SK-N-SH treated with all-trans-retinoic acid at 6 μM for 48 hours (cell line): Measurements from ENCODE around the gene YTHDC1.

Experiments used
- ATAC-seq: fragments of 200-7000 bp; cut with Tn5 transposase; 3 replicates; pipeline ENCODE4 v1.9.1; 2020; ENCODE audit warnings: mild to moderate bottlenecking, moderate library complexity
- ARNTL ChIP-seq: fragments of 450-650 bp; formaldehyde crosslinking; IDR thresholded peaks from 2 replicates; pipeline ENCODE4 v1.5.0; 2020; ENCODE audit warnings: low read depth, mild to moderate bottlenecking, moderate library complexity, borderline replicate concordance
- ESRRG ChIP-seq: fragments of 250-450 bp; sonication (Bioruptor Pico); IDR thresholded peaks from 2 replicates; pipeline ENCODE4 v1.6.1; 2021; ENCODE audit warnings: mild to moderate bottlenecking
- GLIS3 ChIP-seq: fragments of 250-450 bp; sonication (Bioruptor Pico); IDR thresholded peaks from 2 replicates; pipeline ENCODE4 v1.5.0; 2020; ENCODE audit warnings: mild to moderate bottlenecking, moderate library complexity
- ISL1 ChIP-seq: fragments of 250-450 bp; sonication (Bioruptor Pico); IDR thresholded peaks from 2 replicates; pipeline ENCODE4 v2.1.2; 2022; ENCODE audit warnings: mild to moderate bottlenecking, moderate library complexity
- OSR1 ChIP-seq: fragments of 250-450 bp; sonication (Bioruptor Pico); IDR thresholded peaks from 2 replicates; pipeline ENCODE4 v1.8.0; 2022; ENCODE audit warnings: moderate library complexity, mild to moderate bottlenecking, inconsistent platforms
- PPARA ChIP-seq: fragments of 250-450 bp; sonication (Bioruptor Pico); IDR thresholded peaks from 2 replicates; pipeline ENCODE4 v1.5.0; 2020; ENCODE audit warnings: mild to moderate bottlenecking, borderline replicate concordance
- RARB ChIP-seq: fragments of 250-450 bp; sonication (Bioruptor Pico); IDR thresholded peaks from 2 replicates; pipeline ENCODE4 v1.8.0; 2021; ENCODE audit warnings: mild to moderate bottlenecking, moderate library complexity
- TCF4 ChIP-seq: fragments of 250-450 bp; sonication (Bioruptor Pico); IDR thresholded peaks from 2 replicates; pipeline ENCODE4 v1.8.0; 2021; ENCODE audit warnings: mild to moderate bottlenecking, moderate library complexity, borderline replicate concordance
- TOX ChIP-seq: fragments of 250-450 bp; sonication (Bioruptor Pico); IDR thresholded peaks from 2 replicates; pipeline ENCODE4 v1.8.0; 2021; ENCODE audit warnings: mild to moderate bottlenecking, moderate library complexity, borderline replicate concordance
- ZC3H10 ChIP-seq: fragments of 250-450 bp; sonication (Bioruptor Pico); IDR thresholded peaks from 2 replicates; pipeline ENCODE4 v1.5.1; 2021; ENCODE audit warnings: mild to moderate bottlenecking, moderate library complexity
- ZFP3 ChIP-seq: fragments of 250-450 bp; sonication (Bioruptor Pico); IDR thresholded peaks from 2 replicates; pipeline ENCODE4 v1.5.0; 2020; ENCODE audit warnings: mild to moderate bottlenecking, moderate library complexity
- ZFP30 ChIP-seq: fragments of 450-650 bp; formaldehyde crosslinking; IDR thresholded peaks from 2 replicates; pipeline ENCODE4 v1.5.0; 2022; ENCODE audit warnings: mild to moderate bottlenecking, moderate library complexity
- ZNF565 ChIP-seq: fragments of 450-650 bp; formaldehyde crosslinking; conservative IDR thresholded peaks from 2 replicates; pipeline ENCODE4 v1.5.0; 2020; ENCODE audit warnings: low read depth, mild to moderate bottlenecking, moderate library complexity
- ZNF70 ChIP-seq: fragments of 450-650 bp; formaldehyde crosslinking; IDR thresholded peaks from 2 replicates; pipeline ENCODE4 v1.5.0; 2020; ENCODE audit warnings: mild to moderate bottlenecking, moderate library complexity
- ZNF8 ChIP-seq: fragments of 450-650 bp; formaldehyde crosslinking; IDR thresholded peaks from 2 replicates; pipeline ENCODE4 v1.5.0; 2020; ENCODE audit warnings: mild to moderate bottlenecking, moderate library complexity
- TF ChIP-seq, protein P1 (sequence below): fragments of 250-450 bp; sonication (Bioruptor Pico); IDR thresholded peaks from 2 replicates; pipeline ENCODE4 v1.8.0; 2021; ENCODE audit warnings: low read depth, mild to moderate bottlenecking, moderate library complexity, borderline replicate concordance
- TF ChIP-seq, protein P2 (sequence below): fragments of 250-450 bp; sonication (Bioruptor Pico); IDR thresholded peaks from 2 replicates; pipeline ENCODE4 v1.8.0; 2020; ENCODE audit warnings: mild to moderate bottlenecking, moderate library complexity, borderline replicate concordance
- TF ChIP-seq, protein P3 (sequence below): fragments of 250-450 bp; sonication (Bioruptor Pico); IDR thresholded peaks from 2 replicates; pipeline ENCODE4 v1.5.1; 2020; ENCODE audit warnings: low read depth, mild to moderate bottlenecking, moderate library complexity
- TF ChIP-seq, protein P4 (sequence below): fragments of 250-450 bp; sonication (Bioruptor Pico); IDR thresholded peaks from 2 replicates; pipeline ENCODE4 v1.5.1; 2021; ENCODE audit warnings: mild to moderate bottlenecking, moderate library complexity
- TF ChIP-seq, protein P5 (sequence below): fragments of 250-450 bp; sonication (Bioruptor Pico); IDR thresholded peaks from 2 replicates; pipeline ENCODE4 v1.5.0; 2020; ENCODE audit warnings: mild to moderate bottlenecking, moderate library complexity

The YTHDC1 gene

DNA sequence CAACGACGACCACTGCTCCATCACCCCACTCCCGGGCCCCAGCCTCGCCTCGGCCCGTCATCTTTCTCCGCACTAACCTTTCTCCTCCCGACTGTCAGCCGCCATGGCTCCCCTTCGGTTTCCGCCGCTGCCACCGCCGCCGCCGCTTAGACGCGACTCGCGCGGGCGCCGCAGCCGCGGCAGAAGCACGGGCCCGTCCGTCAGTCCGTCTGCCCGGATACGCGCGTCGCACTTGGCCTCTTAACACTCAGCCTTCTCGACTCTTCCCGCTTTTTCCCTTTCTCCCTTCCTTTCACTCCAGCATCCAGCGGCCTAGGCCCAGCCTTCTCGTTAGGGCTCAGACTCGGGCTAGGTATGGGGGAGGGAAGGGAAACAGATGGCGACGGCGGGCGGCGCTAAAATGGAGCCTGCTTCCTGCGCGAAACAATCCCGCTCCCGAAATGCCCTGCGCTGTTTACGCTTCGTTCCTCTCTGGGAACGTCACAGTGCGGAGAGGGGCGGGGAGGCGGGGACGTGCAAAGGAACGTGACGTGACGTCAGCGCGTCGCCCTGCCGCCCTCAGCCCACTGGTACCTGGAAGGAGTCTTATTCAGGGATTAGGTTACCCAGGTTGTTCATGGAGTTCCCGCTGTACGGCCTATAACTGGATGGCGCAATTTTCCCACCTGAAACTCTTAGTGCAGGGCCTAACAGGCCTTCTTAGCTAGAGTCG, at the start of gene YTHDC1:
Gene YTHDC1, minus strand, starts transcription at position 442 of the 712 bp plus-strand sequence. Its CDS starts 337 bp downstream, at position 105.
- ATAC-seq = peak; percentile 97
- peak; percentile 30; the same call in 1 of the 2 replicates for TF ChIP-seq TCF4 (CRISPR knock-in tag)
- TF ChIP-seq, protein P1, sequence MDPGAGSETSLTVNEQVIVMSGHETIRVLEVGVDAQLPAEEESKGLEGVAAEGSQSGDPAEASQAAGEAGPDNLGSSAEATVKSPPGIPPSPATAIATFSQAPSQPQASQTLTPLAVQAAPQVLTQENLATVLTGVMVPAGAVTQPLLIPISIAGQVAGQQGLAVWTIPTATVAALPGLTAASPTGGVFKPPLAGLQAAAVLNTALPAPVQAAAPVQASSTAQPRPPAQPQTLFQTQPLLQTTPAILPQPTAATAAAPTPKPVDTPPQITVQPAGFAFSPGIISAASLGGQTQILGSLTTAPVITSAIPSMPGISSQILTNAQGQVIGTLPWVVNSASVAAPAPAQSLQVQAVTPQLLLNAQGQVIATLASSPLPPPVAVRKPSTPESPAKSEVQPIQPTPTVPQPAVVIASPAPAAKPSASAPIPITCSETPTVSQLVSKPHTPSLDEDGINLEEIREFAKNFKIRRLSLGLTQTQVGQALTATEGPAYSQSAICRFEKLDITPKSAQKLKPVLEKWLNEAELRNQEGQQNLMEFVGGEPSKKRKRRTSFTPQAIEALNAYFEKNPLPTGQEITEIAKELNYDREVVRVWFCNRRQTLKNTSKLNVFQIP = no peak
- TF ChIP-seq, all 23 proteins: peak for 1

DNA sequence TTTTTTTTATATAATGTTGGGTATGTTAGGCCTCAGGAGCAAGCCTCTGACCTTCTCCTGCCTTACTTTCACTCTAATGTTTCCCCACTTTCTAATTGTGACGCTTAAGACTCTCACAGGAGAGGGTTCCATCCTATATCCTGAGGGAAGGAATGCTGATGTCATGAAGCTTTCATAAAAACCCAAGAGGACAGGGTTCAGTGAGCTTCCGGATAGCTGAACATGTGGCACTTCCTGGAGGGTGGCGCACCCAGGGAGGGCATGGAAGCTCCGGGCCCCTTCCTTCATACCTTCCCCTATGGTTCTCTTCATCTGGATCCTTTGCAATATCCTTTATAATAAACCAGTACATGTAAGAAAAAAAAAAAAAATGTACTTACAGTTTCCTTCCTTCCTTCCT, 49.4 kb upstream of the YTHDC1 start:
- no peak for ATAC-seq
- no peak for TF ChIP-seq ESRRG (CRISPR knock-in tag)
- no peak for TF ChIP-seq ZNF565
- TF ChIP-seq, protein P2, sequence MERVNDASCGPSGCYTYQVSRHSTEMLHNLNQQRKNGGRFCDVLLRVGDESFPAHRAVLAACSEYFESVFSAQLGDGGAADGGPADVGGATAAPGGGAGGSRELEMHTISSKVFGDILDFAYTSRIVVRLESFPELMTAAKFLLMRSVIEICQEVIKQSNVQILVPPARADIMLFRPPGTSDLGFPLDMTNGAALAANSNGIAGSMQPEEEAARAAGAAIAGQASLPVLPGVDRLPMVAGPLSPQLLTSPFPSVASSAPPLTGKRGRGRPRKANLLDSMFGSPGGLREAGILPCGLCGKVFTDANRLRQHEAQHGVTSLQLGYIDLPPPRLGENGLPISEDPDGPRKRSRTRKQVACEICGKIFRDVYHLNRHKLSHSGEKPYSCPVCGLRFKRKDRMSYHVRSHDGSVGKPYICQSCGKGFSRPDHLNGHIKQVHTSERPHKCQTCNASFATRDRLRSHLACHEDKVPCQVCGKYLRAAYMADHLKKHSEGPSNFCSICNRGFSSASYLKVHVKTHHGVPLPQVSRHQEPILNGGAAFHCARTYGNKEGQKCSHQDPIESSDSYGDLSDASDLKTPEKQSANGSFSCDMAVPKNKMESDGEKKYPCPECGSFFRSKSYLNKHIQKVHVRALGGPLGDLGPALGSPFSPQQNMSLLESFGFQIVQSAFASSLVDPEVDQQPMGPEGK (CRISPR knock-in tag) = no peak
- TF ChIP-seq ZFP3 (CRISPR knock-in tag) = no peak
- TF ChIP-seq ZC3H10 (CRISPR knock-in tag) = no peak
- TF ChIP-seq, protein P3, sequence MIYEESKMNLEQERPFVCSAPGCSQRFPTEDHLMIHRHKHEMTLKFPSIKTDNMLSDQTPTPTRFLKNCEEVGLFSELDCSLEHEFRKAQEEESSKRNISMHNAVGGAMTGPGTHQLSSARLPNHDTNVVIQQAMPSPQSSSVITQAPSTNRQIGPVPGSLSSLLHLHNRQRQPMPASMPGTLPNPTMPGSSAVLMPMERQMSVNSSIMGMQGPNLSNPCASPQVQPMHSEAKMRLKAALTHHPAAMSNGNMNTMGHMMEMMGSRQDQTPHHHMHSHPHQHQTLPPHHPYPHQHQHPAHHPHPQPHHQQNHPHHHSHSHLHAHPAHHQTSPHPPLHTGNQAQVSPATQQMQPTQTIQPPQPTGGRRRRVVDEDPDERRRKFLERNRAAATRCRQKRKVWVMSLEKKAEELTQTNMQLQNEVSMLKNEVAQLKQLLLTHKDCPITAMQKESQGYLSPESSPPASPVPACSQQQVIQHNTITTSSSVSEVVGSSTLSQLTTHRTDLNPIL (CRISPR knock-in tag) = no peak
- TF ChIP-seq PPARA (CRISPR knock-in tag) = no peak
- no peak for TF ChIP-seq TOX (CRISPR knock-in tag)
- TF ChIP-seq OSR1 (CRISPR knock-in tag) = no peak
- TF ChIP-seq TCF4 (CRISPR knock-in tag) = no peak
- no peak for TF ChIP-seq ISL1 (CRISPR knock-in tag)
- TF ChIP-seq ZFP30 = no peak
- TF ChIP-seq, protein P4, sequence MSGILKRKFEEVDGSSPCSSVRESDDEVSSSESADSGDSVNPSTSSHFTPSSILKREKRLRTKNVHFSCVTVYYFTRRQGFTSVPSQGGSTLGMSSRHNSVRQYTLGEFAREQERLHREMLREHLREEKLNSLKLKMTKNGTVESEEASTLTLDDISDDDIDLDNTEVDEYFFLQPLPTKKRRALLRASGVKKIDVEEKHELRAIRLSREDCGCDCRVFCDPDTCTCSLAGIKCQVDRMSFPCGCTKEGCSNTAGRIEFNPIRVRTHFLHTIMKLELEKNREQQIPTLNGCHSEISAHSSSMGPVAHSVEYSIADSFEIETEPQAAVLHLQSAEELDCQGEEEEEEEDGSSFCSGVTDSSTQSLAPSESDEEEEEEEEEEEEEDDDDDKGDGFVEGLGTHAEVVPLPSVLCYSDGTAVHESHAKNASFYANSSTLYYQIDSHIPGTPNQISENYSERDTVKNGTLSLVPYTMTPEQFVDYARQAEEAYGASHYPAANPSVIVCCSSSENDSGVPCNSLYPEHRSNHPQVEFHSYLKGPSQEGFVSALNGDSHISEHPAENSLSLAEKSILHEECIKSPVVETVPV (CRISPR knock-in tag) = no peak
- TF ChIP-seq, protein P1 = no peak
- TF ChIP-seq, protein P5, sequence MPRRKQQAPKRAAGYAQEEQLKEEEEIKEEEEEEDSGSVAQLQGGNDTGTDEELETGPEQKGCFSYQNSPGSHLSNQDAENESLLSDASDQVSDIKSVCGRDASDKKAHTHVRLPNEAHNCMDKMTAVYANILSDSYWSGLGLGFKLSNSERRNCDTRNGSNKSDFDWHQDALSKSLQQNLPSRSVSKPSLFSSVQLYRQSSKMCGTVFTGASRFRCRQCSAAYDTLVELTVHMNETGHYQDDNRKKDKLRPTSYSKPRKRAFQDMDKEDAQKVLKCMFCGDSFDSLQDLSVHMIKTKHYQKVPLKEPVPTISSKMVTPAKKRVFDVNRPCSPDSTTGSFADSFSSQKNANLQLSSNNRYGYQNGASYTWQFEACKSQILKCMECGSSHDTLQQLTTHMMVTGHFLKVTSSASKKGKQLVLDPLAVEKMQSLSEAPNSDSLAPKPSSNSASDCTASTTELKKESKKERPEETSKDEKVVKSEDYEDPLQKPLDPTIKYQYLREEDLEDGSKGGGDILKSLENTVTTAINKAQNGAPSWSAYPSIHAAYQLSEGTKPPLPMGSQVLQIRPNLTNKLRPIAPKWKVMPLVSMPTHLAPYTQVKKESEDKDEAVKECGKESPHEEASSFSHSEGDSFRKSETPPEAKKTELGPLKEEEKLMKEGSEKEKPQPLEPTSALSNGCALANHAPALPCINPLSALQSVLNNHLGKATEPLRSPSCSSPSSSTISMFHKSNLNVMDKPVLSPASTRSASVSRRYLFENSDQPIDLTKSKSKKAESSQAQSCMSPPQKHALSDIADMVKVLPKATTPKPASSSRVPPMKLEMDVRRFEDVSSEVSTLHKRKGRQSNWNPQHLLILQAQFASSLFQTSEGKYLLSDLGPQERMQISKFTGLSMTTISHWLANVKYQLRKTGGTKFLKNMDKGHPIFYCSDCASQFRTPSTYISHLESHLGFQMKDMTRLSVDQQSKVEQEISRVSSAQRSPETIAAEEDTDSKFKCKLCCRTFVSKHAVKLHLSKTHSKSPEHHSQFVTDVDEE (CRISPR knock-in tag) = no peak
- no peak for TF ChIP-seq ZNF8
- TF ChIP-seq ZNF70 = no peak
- TF ChIP-seq GLIS3 = no peak
- TF ChIP-seq RARB = no peak
- no peak for TF ChIP-seq ARNTL (CRISPR knock-in tag)
